SK-N-SH (cell line): ENCODE measurements around the gene CDC42SE2. TPM values are rescaled to one million over a fixed set of nuclear protein-coding genes. Genes with fewer than 3 reads are reported as not detected.

Experiments
- CTCF ChIA-PET: fragments of 300-600, 350-600 bp; formaldehyde crosslinking; extraction: SDS; loops from one replicate; lab custom pipeline; 2021; lab: Yijun Ruan, JAX
- POLR2A ChIA-PET: fragments of 350-600 bp; sonication (Branson Sonifier 250); formaldehyde crosslinking; extraction: SDS; loops from one replicate; lab custom pipeline; 2020; ENCODE audit warnings: antibody characterized with exemption, inconsistent platforms; lab: Yijun Ruan, JAX
- DNase-seq: peaks from one replicate; pipeline ENCODE4 v3.0.0; 2012
- H2AFZ ChIP-seq: fragments of 200-600 bp; sonication (generic); 2 replicates; pipeline ENCODE4 v1.8.1; 2016; ENCODE audit warnings: antibody characterized with exemption, mild to moderate bottlenecking, low read depth
- H3F3A ChIP-seq: fragments of 200-600 bp; sonication (generic); replicated peaks from 2 replicates; pipeline ENCODE3; 2016; ENCODE audit warnings: antibody characterized with exemption, mild to moderate bottlenecking; ENCODE audit not compliant: insufficient read depth
- H3K27ac ChIP-seq, 2 experiments: fragments of 200-500 bp in 1 of 2; fragments of 200-600 bp in 1 of 2; sonication (Bioruptor generic) in 1 of 2; sonication (generic), shearing (Covaris generic) in 1 of 2; 2 replicates each; pipeline versions ENCODE4 v1.5.1 to v1.6.1; 2014 to 2016; ENCODE audit warnings: low read depth in 2 of 2, inconsistent platforms in 1 of 2, low read length in 1 of 2, mild to moderate bottlenecking in 1 of 2, mixed read lengths in 1 of 2
- H3K27me3 ChIP-seq: fragments of 200-600 bp; sonication (generic), shearing (Covaris generic); 2 replicates; pipeline ENCODE4 v1.6.1; 2016; ENCODE audit warnings: mixed run types; ENCODE audit not compliant: insufficient read depth
- H3K36me3 ChIP-seq, 2 experiments: fragments of 200-500 bp in 1 of 2; fragments of 200-600 bp in 1 of 2; sonication (Bioruptor generic) in 1 of 2; sonication (generic) in 1 of 2; replicated peaks in 1 of 2; 2 replicates each; pipeline versions ENCODE3 to v1.5.1; 2014 to 2016; ENCODE audit warnings: low read length in 1 of 2, mild to moderate bottlenecking in 1 of 2; ENCODE audit not compliant: insufficient read depth in 2 of 2, control insufficient read depth in 1 of 2
- H3K4me1 ChIP-seq, 2 experiments: fragments of 200-500 bp in 1 of 2; fragments of 200-600 bp in 1 of 2; sonication (Bioruptor generic) in 1 of 2; sonication (generic), shearing (Covaris generic) in 1 of 2; 2 replicates each; pipeline versions ENCODE4 v1.5.1 to v1.6.1; 2014 to 2016; ENCODE audit warnings: low read depth in 1 of 2, low read length in 1 of 2, mixed run types in 1 of 2; ENCODE audit not compliant: insufficient read depth in 2 of 2, control insufficient read depth in 1 of 2
- H3K4me2 ChIP-seq: fragments of 200-600 bp; sonication (generic), shearing (Covaris generic); 2 replicates; pipeline ENCODE4 v1.6.1; 2017; ENCODE audit warnings: mixed run types
- H3K4me3 ChIP-seq, 2 experiments: fragments of 200-500 bp in 1 of 2; fragments of 200-600 bp in 1 of 2; sonication (Bioruptor generic) in 1 of 2; sonication (generic), shearing (Covaris generic) in 1 of 2; 2 replicates each; pipeline versions ENCODE4 v1.5.1 to v1.8.1; 2014 to 2016; ENCODE audit warnings: low read depth in 2 of 2, inconsistent platforms in 1 of 2, low read length in 1 of 2, mild to moderate bottlenecking in 1 of 2, mixed read lengths in 1 of 2, moderate library complexity in 1 of 2
- H3K79me2 ChIP-seq: fragments of 200-600 bp; sonication (generic); 2 replicates; pipeline ENCODE4 v1.8.1; 2017; ENCODE audit warnings: mild to moderate bottlenecking; ENCODE audit not compliant: insufficient read depth
- H3K9ac ChIP-seq: fragments of 200-600 bp; sonication (generic); 2 replicates; pipeline ENCODE4 v1.6.1; 2017; ENCODE audit warnings: mixed run types
- H3K9me2 ChIP-seq: fragments of 200-600 bp; sonication (generic); 2 replicates; pipeline ENCODE4 v1.6.1; 2017; ENCODE audit warnings: mixed run types
- H3K9me3 ChIP-seq: fragments of 200-600 bp; sonication (generic); 2 replicates; pipeline ENCODE4 v1.6.1; 2017; ENCODE audit warnings: mixed run types, mild to moderate bottlenecking, moderate library complexity
- H4K20me1 ChIP-seq: fragments of 200-600 bp; sonication (generic); 2 replicates; pipeline ENCODE4 v1.6.1; 2017; ENCODE audit warnings: mild to moderate bottlenecking, mixed run types; ENCODE audit not compliant: insufficient read depth
- EP300 ChIP-seq, 2 experiments: IDR thresholded peaks; 2 replicates each; pipeline versions ENCODE4 v1.4.0 to v1.6.1; 2012; ENCODE audit warnings: borderline replicate concordance in 1 of 2, low read depth in 1 of 2, low read length in 1 of 2
- EZH2phosphoT487 ChIP-seq: fragments of 200-600 bp; sonication (generic); IDR thresholded peaks from 2 replicates; pipeline ENCODE4 v1.6.1; 2017; ENCODE audit warnings: low read depth, mixed run types, mild to moderate bottlenecking, antibody characterized with exemption, moderate library complexity, borderline replicate concordance
- GATA2 ChIP-seq: sonication (generic); formaldehyde crosslinking; IDR thresholded peaks from 2 replicates; pipeline ENCODE4 v1.5.0; 2020; ENCODE audit warnings: mild to moderate bottlenecking, missing genetic modification reagents
- IRF3 ChIP-seq: fragments of 150-350 bp; IDR thresholded peaks from 2 replicates; pipeline ENCODE4 v1.6.1; 2016; ENCODE audit warnings: mild to moderate bottlenecking, low read depth, low read length
- JUND ChIP-seq: IDR thresholded peaks from 2 replicates; pipeline ENCODE4 v1.4.0; 2012
- MAX ChIP-seq: IDR thresholded peaks from 2 replicates; pipeline ENCODE4 v1.4.0; 2012; ENCODE audit warnings: low read depth
- MXI1 ChIP-seq: IDR thresholded peaks from 2 replicates; pipeline ENCODE4 v1.6.1; 2012; ENCODE audit warnings: mild to moderate bottlenecking, low read depth, low read length, improper control_type of control experiment
- NRF1 ChIP-seq: IDR thresholded peaks from 2 replicates; pipeline ENCODE4 v1.6.1; 2012; ENCODE audit warnings: low read depth, mild to moderate bottlenecking, low read length
- RAD21 ChIP-seq: IDR thresholded peaks from 2 replicates; pipeline ENCODE4 v1.6.1; 2012; ENCODE audit warnings: mild to moderate bottlenecking, low read length
- RXRA ChIP-seq: IDR thresholded peaks from 2 replicates; pipeline ENCODE4 v1.4.0; 2012; ENCODE audit warnings: low read depth, mild to moderate bottlenecking, borderline replicate concordance
- SIN3A ChIP-seq: IDR thresholded peaks from 2 replicates; pipeline ENCODE4 v1.6.1; 2012; ENCODE audit warnings: low read depth, mild to moderate bottlenecking, low read length, moderate library complexity, borderline replicate concordance
- ZBTB33 ChIP-seq: IDR thresholded peaks from 2 replicates; pipeline ENCODE4 v1.4.0; 2012; ENCODE audit warnings: low read depth, borderline replicate concordance
- WGBS: methylation state at CpG from one replicate; pipeline ENCODE4 v1.1.6; 2017; ENCODE audit warnings: low lambda C conversion rate; 5-methylcytosine and 5-hydroxymethylcytosine counted together
- polyA plus RNA-seq, 3 experiments: library from polyadenylated mRNA; depleted of rRNA; stranded (reverse); fragments of >200 nt; gene quantifications; 2 replicates each; pipeline ENCODE4 v1.2.3, GENCODE V29; 2012

CDC42SE2 gene
- polyA plus RNA-seq, 1 of the 3 experiments (the other 2 are of a cell fraction), result 8.6 TPM

- Histone ChIP-seq H3K9ac (no peak overlapping the region), H3K79me2 (peaks cover 94% of the 10 kb centered on the region), H3K4me2 (no peak overlapping the region), H3K4me1 (peaks cover 0 to 15% of the 10 kb centered on the region in 2 experiments; a peak in 1 of 4 replicates), H3K9me3 (no peaks in the 10 kb centered on the region), H3K36me3 (no peaks in the 10 kb centered on the region), H3K27ac (peak overlapping the region in 1 of 2 experiments; percentile 18; a peak in 1 of 4 replicates), H3K27me3 (no peaks in the 10 kb centered on the region), H4K20me1 (peaks cover 25% of the 10 kb centered on the region), H3F3A (peaks cover 24% of the 10 kb centered on the region), H3K9me2 (no peaks in the 10 kb centered on the region), H3K4me3 (no peak overlapping the region), H2AFZ (no peak overlapping the region)
- CTCF ChIA-PET, result interaction anchor here (0.6 to 1.7 kb wide), 2 partner anchors 16 to 70 kb away, joined by 3 to 4 read pairs; no protein-coding TSS in a partner anchor
- POLR2A ChIA-PET, result no interaction called here
- TF ChIP-seq SIN3A, result no peak
- TF ChIP-seq NRF1, result no peak
- no peak for DNase-seq
- WGBS, result 82% methylated on average over 2 of the region's 2 CpGs
These were observed 18.0 kb downstream of the CDC42SE2 start for GRCh38 chr5:131281868-131282234.

GRCh38 chr5:131282235-131282634 is 18.4 kb downstream of the CDC42SE2 start:
- no peaks in the 10 kb centered on the region for H3K9me2 ChIP-seq
- TF ChIP-seq EP300 (IDR thresholded peaks at IDR 0.05; ENCODE audit: borderline replicate concordance in 1 of 2, low read depth in 1 of 2, low read length in 1 of 2) (no peak), ZBTB33 (no peak), IRF3 (no peak), RXRA (no peak), EZH2phosphoT487 (no peak), GATA2 (CRISPR knock-in tag) (no peak), JUND (no peak), MAX (no peak), SIN3A (no peak), RAD21 (no peak), MXI1 (no peak)
- TF ChIP-seq, all 33 proteins: peak for 0
- Histone ChIP-seq H3K9me3 (no peaks in the 10 kb centered on the region), H3K4me1 (peaks cover 0 to 15% of the 10 kb centered on the region in 2 experiments; a peak in 1 of 4 replicates), H3K4me2 (no peak overlapping the region), H4K20me1 (peaks cover 25% of the 10 kb centered on the region), H3K4me3 (no peak overlapping the region), H3K27me3 (no peaks in the 10 kb centered on the region), H2AFZ (no peak overlapping the region), H3K36me3 (peaks cover 0 to under 1% of the 10 kb centered on the region in 2 experiments), H3F3A (peaks cover 24% of the 10 kb centered on the region), H3K27ac (no peak overlapping the region), H3K9ac (no peak overlapping the region), H3K79me2 (peaks cover 94% of the 10 kb centered on the region)
- ChIA-PET CTCF (interaction anchor here (1.7 kb wide), 1 partner anchor 17 kb away, joined by 4 read pairs; no protein-coding TSS in a partner anchor), POLR2A (no interaction called here)
- no peak for DNase-seq
- 92% methylated on average over 2 of the region's 2 CpGs for WGBS
